ENCODE results near the gene MYH11.

GRCh38 chr16:15817446-15817845, 39.4 kb downstream of the MYH11 start:
- TF ChIP-seq EZH2 (IDR thresholded peaks at IDR 0.05; ENCODE audit: borderline replicate concordance, low read length) (no peak), CTCF (conservative IDR thresholded peaks at IDR 0.05 in 1 of 2, IDR thresholded peaks at IDR 0.05 in 1 of 2; ENCODE audit: extremely low read depth in 1 of 2, insufficient read depth in 1 of 2, low read depth in 1 of 2, low read length in 2 of 2) (no peak)

All from mammary epithelial cell (primary cell).